Embryonic facial prominence (tissue), 1 donor: ENCODE measurements around the gene JHY.

Source experiments
- DNase-seq: peaks from one replicate; pipeline ENCODE4 v3.0.0-alpha.2; 2016; ENCODE audit errors: extremely low spot score

The JHY gene

DNA sequence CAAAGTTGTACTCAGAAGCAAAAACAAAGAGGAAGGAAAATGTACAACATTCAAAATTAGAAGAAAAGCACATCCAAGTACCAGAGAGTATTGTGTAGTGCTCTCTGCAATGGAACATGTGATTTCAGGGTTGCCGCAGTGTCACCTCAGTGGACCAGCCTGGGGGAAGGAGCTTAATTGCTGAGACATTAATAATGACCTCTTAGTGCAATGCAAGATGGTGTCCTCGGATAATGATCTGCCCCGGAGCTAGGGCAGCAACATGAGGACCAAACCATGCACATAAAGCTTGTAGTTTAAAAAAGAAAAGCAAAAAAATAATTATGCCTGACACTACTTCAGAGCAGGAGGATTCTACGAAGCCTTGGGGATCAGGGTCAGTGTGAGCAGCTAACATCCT is 11.3 kb upstream of the JHY start:
- DNase-seq, result no peak

DNA sequence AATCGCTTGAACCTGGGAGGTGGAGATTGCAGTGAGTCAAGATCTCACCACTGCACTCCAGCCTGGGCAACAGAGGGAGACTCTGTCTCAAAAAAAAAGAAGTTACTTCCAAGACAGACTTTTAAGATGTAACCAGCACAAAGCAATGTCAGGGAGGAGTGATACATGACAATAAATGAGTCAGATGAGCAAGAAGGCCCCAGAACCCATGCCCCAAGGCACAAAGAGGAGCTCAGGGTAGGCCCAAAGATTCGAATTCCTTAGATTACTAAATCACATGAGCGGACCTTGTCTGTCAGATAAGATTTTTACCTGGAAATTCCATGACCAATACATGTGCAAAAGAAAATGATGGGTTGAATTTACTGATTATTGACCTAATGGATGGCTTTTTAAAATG is 10.5 kb upstream of the JHY start:
- DNase-seq, result no peak

- DNase-seq, result no peak
These were observed 7.6 kb upstream of the JHY start for GRCh38 chr11:122874991-122875390.

GRCh38 chr11:122877732-122878131 is 4.8 kb upstream of the JHY start:
- DNase-seq, result no peak

DNA sequence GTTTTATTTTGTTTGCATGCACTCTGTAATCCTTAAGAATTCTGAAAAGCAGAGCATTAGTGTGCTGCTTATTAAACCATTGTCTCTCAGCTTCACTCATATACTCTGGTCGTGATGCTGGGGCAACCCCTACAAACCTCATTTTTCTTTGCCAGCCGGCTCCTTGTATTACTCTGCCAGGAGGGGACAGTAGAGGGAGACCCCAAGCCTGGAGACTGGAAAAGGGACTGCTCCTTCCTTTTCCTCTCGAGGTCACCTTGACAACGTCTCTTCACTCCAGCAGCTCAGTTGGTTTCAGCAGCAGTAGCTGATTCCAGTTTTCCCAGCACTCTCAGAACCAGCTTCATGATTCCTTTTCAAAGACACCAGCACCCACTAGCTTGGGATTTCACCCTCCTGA is 2.8 kb upstream of the JHY start:
- no peak for DNase-seq

DNA sequence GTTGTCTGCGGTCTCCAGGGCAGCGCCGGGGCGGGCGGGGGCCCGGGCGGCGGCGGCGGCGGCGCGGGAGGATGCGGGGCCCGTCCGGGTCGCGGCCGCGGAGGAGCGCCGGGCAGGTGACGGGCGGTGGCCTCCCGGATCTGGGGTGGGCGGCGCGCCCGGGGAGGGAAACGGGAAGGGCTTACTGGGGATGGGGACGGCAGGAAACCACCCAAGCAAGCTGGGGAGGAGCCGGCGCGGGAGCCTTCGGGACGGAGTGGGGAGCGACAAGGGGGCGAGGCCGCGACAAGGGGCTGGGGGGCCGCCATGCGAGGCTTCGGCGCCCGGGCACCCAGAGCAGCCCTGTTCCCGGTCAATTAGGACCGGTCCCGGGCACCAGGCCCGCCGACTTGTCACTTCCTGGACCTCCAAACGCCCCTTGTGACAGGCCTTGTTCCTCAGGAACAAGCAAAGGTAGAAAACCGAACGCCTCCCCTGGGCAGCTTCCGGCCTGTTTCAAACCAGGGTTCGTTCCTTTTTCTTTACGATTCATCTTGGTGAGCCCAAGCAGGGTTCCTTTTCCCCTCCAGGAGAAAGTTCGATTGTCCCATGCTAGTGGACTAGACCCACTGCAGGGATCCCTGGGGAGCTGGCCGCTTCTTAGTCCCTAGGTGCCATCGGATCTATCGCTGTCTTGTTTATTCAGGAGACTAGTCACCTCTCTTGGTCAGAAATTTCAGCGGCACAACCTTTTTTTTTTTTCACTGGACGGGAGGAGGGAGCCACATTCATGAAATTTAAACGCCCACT is 492 bp downstream of the JHY start:
- no peak for DNase-seq

DNA sequence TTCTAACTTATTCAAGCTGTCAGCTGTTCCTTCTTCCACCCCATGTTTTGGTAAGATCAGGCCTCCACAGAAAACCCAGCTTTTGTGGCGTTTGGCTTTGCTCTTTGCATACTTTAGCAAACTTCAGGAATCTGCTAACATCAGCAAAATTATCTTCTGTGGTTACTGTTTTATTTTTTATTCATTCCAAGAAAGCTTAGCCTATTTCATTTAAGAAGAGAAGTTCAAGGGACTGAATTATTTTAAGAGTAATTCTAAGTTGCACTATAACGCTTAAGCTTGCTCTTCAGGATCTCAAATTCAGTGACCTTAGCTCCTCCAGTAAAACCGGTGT is 1.1 kb downstream of the JHY start:
- DNase-seq, result peak; percentile 78

DNA sequence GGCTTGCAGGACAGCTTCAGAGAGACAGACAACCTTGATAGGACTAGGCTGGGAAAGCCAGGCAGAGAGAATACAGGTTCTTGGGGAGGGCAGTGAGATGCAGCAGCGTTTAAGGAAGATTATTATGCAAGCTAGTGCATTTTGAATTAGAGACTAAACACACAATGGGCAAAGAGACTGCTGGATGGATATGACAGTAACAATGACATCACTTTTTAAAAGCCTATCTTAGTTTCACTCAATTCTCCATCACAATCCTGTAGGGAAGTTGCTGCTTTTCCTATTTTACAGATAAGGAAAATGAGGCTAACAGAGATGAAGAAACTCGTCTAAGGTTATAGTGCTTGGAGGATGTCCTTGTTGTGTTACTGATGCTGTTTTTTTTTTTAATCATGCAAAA is 5.6 kb downstream of the JHY start:
- DNase-seq, result no peak

DNA sequence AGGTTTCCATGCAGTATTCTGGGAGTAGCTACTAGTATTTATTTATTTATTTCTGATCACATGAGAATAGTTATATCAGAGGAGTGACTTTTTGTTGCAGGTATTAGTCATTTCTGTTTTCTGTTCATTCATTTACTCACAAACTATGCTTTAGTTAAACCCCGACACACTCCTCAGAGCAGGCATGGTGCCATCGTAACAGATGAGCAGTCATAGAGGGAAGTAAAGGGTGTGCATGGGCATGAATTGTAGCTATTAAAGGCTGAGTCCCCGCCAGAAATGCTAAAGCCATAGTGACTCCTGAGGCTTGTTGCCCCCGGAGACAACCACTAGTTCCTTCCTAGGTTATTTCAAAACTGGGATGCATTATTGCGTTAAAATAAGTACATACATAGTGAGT is 10.6 kb downstream of the JHY start:
- DNase-seq, result no peak

- no peak for DNase-seq
These were observed 13.0 kb downstream of the JHY start for GRCh38 chr11:122895563-122895962.

GRCh38 chr11:122897606-122898210 is 15.1 kb downstream of the JHY start:
- no peak for DNase-seq

DNA sequence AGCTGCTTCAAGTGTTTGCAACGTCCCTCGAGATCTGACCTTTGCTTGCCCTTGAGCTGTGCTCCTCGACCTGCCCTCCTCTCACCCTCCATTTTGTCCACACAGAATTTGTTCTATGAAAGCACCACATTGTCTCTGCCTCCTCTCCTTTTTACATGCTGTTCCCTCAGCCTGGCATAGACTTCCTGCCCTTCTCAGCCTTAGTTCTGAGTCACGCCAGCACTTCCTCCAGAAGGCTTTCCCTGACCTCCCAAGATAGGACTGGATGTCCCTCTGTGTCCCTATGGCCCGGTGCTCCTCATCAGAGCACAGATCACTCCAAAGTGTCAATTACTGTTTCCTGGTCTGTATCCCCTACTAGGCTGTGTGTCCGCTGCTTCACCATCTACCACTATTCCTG is 16.2 kb downstream of the JHY start:
- DNase-seq, result no peak

DNA sequence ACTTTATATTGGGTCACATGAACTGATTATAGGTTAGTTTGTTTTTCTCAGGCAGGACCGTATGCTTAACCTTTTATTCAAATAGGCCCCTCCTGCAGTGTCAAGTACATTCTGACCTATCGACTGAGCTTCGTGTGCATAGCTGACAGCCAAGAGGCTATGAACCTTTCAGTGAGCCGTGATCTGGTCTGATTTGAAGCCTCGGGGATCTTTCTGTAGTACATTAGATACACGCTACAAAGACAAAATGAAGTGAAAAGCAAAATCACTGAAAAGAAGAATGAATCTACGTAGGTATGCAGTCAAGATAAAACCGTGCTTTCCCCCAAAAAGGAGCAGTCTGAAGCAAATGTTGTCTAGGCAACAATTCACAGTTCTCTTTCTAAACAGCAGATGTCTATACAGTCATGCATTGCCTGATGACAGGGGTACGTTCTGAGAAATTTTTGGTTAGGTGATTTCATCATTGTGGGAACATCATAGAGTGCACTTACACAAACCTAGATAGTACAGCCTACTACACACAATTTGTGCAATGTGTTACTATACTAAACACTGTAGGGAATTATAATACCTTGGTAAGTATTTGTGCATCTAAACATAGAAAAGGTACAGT is 18.1 kb downstream of the JHY start:
- DNase-seq, result no peak

DNA sequence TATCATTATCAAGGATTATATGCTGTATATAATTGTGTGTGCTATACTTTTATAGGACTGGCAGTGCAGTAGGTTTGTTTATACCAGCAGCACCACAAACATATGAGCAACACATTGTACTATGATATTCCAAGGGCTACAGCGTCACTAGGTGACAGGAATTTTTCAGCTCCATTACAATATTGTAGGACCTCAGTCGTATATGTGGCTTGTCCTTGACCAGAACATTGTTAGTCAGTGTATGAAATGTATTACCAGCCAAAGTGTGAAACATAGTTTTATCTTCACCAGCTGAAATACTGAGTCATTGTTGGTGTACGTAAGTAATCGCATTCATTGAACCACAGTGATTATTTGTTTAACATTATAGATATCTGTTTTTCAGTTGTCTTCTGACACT is 20.4 kb downstream of the JHY start:
- no peak for DNase-seq

DNA sequence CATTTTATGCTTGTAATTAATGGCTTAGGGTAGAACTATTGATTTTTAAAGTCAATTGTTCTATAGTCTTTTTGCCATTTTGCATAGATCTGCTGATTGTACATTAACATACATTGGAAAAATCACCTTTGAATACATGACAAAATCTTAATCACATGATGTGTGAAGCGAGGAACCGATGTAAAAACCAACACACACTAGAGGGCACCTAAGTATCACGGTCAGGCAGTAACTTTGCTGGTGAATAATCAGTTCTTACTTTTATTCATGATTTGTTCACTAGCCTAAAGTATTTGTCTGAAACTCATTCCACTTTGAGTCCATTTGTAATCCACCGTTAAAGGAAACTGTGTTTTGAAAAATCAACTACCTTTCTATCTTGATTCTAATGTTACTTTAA is 28.2 kb downstream of the JHY start:
- no peak for DNase-seq

DNA sequence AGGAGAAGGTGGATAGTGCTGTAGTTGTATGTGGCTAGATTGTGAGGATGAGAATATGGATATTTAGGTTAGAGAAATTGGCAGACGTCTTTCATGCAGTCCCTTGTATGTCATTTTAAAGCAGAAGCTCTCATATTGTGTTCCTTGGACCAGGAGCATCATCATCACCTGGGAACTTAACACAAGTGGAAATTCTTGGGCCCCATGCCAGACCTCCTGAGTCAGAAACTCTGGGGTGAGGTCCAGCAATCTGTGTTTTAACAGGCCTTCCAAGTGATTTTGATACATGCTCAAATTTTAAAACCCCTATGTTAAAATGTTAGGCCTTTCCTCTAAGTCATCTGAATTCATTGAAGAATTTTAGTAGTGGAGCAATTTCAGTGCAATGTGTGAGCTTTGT is 34.8 kb downstream of the JHY start:
- no peak for DNase-seq

DNA sequence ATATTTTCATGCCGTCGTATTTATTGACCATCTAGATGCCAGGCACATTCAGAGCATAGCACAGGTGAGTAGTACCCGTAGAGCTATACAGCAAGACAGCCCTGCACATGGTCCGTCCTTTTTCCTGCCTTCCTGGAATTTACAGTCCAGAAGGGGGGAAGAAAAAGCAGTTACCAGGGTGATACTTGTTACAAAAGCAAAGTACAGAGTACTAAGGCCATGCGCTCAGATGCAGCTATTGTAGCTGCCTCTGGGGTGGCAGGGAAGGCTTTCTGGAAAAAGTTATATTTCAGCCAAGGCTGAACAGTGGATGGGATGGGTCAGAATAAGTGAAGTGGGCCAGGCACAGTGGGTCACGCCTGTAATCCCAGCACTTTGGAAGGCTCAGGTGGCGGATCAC is 36.2 kb downstream of the JHY start:
- DNase-seq, result no peak

GRCh38 chr11:122920579-122920978 is 38.0 kb downstream of the JHY start:
- DNase-seq, result no peak

- no peak for DNase-seq
These were observed 40.3 kb downstream of the JHY start for GRCh38 chr11:122922893-122923292.

- no peak for DNase-seq
These were observed 40.7 kb downstream of the JHY start for GRCh38 chr11:122923302-122923701.

DNA sequence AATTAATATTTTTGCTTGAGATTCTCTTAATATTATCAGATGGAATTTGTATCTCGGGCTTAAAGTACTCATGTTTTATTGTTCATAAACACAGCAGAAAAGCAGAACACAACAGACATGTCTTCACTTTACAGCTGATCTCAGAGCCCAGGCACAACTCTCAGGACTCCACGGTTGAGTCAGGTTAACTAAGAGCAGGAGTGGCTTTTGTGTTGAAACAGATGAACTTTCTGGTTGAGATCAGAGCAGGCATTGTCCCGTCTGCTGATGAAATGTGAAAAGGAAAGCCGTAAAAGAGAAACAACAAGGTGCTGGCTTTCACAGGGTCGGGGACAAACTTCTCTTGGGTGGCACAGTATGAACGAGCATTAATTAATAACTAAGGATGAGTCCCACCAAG is 49.0 kb downstream of the JHY start:
- DNase-seq, result no peak

- DNase-seq, result no peak
These were observed 50.9 kb downstream of the JHY start for GRCh38 chr11:122933416-122933815.

GRCh38 chr11:122937983-122938382 is 55.4 kb downstream of the JHY start:
- DNase-seq, result no peak

DNA sequence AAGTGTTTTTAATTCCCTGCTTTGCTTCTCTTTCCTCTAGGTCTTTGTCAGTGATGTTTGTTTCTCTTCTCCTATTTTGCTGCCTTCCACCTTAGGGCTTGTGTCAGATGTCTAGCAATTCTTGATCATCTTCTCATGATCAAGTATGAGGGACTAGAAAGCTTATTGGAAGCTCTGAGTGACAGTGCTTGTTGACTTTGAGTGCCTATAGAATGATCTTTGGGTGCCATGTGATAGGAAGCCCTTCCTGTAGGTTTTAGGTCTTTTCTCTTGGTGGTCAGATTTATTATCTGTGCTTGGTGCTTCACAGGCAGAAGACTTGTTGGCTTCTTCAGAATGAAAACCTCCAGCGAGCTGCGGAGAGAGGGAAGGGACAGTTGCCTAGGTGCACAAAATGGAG is 56.0 kb downstream of the JHY start:
- DNase-seq, result no peak
